ENCODE results near the gene ADCY6. TPM values are rescaled to one million over a fixed set of nuclear protein-coding genes. Genes with fewer than 3 reads are reported as not detected.

The ADCY6 gene
- total and polyA plus RNA-seq, 12 donors = 35.3 to 144 (median 121) TPM

DNA sequence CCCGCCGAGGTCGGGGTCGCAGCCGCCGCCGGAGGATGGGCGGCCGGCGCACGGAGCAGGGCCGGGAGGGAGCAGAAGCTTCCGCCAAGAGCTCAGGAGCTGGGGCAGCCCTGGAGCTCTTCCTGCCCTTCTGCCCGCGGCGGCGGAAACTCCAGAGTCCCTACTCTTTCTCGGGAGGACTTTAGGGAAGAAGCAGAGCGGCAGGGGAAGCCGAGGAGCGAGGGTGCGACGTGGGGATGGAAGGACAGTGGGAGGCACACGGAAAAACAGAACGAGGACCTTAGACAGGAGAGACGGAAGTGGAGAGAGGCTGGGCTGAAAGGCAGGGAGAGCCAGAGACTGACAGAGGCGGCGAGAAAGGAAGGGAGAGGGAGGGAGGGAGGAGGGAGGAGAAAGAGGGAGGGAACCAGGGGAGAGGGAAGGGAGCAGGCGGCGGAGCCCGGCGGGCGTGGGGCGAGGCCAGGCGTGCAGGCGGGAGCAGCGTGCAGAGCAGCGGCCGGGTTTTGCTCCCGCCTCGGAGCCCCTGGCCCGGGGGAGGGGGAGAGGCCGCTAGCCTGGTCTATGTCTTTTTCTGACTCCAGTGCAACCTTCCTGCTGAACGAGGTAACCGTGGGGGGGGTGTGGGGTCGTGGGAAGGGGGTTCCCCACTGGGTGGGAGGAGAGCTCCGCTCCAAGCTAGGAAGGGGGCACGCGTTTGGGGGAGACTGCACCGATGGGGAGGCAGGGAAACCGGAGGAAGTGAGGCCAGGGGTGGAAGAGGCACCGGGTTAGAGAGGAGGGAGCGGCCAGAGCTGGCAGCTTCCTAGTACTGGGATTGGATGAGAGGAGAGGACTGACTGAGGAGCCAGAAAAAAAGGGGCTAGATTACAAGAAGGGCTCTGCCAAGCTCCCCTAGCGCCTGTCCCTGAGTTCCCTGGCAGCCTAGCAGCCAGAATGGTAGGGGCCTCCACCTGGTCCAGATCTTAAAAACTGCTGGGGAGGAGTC is 26.5 kb upstream of the ADCY6 start:
- DNase-seq = peak; percentile 75 to 81
- H3K9me3 ChIP-seq = no peaks in the 10 kb centered on the region
- peak overlapping the region; percentile 47 to 98 (median 86) for H3K4me3 ChIP-seq
- peaks cover 11 to 52% (median 44%) of the 10 kb centered on the region in 9 donors for H3K4me1 ChIP-seq
- no peaks in the 10 kb centered on the region for H3K36me3 ChIP-seq
- 1% methylated on average over 47 to 53 of the region's 54 CpGs for WGBS, 2 donors
- H3K27me3 ChIP-seq = peaks cover 0 to 38% (median 0%) of the 10 kb centered on the region in 7 donors
- ATAC-seq = peak; percentile 76 to 84 (median 80)
- H3K27ac ChIP-seq = peak overlapping the region; percentile 56 to 96 (median 92)
- intact Hi-C loops (cut with DNase I) = loop anchor here in 1 of 10 donors (5.0 kb wide), 1 partner anchor 732 kb away; no protein-coding TSS in a partner anchor
- TF ChIP-seq, protein P1, sequence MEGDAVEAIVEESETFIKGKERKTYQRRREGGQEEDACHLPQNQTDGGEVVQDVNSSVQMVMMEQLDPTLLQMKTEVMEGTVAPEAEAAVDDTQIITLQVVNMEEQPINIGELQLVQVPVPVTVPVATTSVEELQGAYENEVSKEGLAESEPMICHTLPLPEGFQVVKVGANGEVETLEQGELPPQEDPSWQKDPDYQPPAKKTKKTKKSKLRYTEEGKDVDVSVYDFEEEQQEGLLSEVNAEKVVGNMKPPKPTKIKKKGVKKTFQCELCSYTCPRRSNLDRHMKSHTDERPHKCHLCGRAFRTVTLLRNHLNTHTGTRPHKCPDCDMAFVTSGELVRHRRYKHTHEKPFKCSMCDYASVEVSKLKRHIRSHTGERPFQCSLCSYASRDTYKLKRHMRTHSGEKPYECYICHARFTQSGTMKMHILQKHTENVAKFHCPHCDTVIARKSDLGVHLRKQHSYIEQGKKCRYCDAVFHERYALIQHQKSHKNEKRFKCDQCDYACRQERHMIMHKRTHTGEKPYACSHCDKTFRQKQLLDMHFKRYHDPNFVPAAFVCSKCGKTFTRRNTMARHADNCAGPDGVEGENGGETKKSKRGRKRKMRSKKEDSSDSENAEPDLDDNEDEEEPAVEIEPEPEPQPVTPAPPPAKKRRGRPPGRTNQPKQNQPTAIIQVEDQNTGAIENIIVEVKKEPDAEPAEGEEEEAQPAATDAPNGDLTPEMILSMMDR (IDR thresholded peaks at IDR 0.05) = no peak

DNA sequence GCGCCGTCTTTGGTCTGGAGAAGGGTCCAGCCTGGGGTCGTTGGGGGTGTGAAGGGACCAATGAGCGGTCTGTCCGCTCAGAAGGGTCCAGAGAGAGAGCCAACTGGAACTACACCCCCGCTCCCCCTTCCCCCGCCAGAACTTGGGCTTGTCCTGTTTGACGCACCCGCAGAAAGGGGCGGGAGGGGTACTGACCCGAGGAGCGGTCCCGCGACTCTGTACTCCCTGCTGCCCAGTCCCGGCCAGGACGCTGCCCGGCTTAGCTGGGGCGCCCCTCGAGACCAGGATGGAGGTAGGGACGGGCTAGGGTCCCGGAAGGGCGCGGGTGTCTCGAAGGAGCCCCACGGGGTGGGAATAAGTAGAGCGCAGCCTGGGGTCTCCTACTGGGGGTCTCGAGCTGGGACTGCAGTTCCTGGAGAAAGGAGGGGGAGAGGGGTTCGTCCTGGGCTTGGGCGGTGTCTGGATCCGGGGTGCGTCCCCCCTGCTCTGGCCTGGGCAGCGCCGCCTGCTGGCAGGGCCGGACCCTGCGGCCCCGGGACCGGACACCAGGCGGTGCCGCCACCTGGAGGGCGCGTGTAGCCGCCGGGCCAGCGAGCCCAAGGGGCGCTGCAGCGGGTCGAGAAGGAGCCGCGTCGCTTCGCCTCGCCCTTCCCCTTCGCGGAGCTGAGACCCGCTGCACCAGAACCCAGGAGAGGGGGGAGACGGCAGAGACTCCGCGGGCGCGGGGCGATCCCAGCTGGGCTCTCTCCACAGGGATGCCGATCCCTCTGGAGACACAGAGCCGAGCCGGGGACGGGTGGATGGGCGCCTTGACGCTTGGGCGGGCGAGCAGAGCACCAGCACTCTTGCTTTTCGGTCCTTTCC is 25.6 kb upstream of the ADCY6 start:
- ATAC-seq (peak; percentile 84 to 91 (median 88)), DNase-seq (peak; percentile 74 to 89)
- WGBS, 2 donors = 1% methylated on average over 65 to 66 of the region's 70 CpGs
- no peaks in the 10 kb centered on the region for H3K36me3 ChIP-seq
- H3K4me3 ChIP-seq = peak overlapping the region; percentile 47 to 98 (median 86)
- peaks cover 11 to 52% (median 42%) of the 10 kb centered on the region in 9 donors for H3K4me1 ChIP-seq
- H3K9me3 ChIP-seq = no peaks in the 10 kb centered on the region
- intact Hi-C loops (cut with DNase I) = loop anchor here in 1 of 10 donors (5.0 kb wide), 1 partner anchor 733 kb away; no protein-coding TSS in a partner anchor
- peak overlapping the region; percentile 56 to 96 (median 92) for H3K27ac ChIP-seq
- TF ChIP-seq, protein P1 (IDR thresholded peaks at IDR 0.05) = peak in 8 of 9 donors; percentile 97 to 100 (median 98)
- H3K27me3 ChIP-seq = peaks cover 0 to 33% (median 0%) of the 10 kb centered on the region in 7 donors

DNA sequence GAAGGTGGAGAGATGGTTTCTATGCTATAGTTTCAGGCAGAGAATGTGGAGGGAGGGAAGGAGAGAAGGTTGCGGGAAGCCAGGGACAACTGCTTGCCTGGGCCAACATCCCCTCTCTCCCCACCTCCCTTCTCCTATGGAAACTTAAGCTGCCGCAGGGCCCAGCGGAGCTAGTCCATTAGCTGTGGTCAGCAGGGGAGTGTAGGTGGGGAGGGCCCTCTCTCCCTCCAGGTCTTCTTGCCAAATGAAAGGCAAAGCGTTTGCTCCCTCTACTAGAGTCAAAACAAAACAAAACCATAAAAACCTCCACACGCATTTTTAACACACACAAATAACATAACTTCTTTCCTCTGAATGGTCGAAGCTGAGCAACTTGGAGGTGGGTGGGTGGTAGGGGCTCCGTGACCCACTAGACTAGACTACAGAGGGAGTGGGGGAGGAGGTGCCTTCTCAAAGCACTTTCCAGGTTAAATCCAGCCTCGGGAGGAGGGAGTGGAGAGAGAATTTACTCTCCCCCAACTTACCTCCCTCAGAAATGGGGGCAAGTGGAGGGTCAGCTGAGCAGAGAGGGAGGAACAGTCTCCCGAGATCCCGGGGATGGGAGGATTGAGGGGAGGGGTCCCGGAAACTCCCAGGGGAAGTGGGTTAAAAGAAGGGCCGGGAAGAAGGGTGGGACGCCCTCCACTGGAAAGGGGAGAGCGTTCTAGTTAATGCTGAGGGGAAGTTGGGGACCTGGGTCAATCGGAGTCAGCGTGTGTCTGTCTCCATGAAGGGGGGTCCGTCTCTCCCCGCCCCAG is 24.8 kb upstream of the ADCY6 start:
- H3K27me3 ChIP-seq = peaks cover 0 to 26% (median 0%) of the 10 kb centered on the region in 7 donors
- no peak for ATAC-seq
- intact Hi-C loops (cut with DNase I) = no loop called here
- H3K4me1 ChIP-seq = peaks cover 11 to 45% (median 33%) of the 10 kb centered on the region in 9 donors
- no peaks in the 10 kb centered on the region for H3K9me3 ChIP-seq
- peak overlapping the region; percentile 47 to 98 (median 86) for H3K4me3 ChIP-seq
- TF ChIP-seq, protein P1 (IDR thresholded peaks at IDR 0.05) = no peak
- H3K27ac ChIP-seq = peak overlapping the region in 8 of 10 donors; percentile 83 to 96 (median 92)
- WGBS, 2 donors = 35% methylated on average over 18 of the region's 18 CpGs
- DNase-seq = no peak
- no peaks in the 10 kb centered on the region for H3K36me3 ChIP-seq
